K562 treated with DMSO at 1 percent for 48 hours (cell line): ENCODE measurements around the gene PSMB1. TPM values are rescaled to one million over a fixed set of nuclear protein-coding genes. Genes with fewer than 3 reads are reported as not detected.

Experiments
- total RNA-seq: library from RNA; unstranded; fragments of 300-600 nt; gene quantifications from 2 replicates; pipeline ENCODE4 v1.2.3, GENCODE V29; 2022; ENCODE audit warnings: low replicate concordance; ENCODE audit errors: extremely low read depth

The PSMB1 gene
- not detected in 2 replicates for total RNA-seq

DNA sequence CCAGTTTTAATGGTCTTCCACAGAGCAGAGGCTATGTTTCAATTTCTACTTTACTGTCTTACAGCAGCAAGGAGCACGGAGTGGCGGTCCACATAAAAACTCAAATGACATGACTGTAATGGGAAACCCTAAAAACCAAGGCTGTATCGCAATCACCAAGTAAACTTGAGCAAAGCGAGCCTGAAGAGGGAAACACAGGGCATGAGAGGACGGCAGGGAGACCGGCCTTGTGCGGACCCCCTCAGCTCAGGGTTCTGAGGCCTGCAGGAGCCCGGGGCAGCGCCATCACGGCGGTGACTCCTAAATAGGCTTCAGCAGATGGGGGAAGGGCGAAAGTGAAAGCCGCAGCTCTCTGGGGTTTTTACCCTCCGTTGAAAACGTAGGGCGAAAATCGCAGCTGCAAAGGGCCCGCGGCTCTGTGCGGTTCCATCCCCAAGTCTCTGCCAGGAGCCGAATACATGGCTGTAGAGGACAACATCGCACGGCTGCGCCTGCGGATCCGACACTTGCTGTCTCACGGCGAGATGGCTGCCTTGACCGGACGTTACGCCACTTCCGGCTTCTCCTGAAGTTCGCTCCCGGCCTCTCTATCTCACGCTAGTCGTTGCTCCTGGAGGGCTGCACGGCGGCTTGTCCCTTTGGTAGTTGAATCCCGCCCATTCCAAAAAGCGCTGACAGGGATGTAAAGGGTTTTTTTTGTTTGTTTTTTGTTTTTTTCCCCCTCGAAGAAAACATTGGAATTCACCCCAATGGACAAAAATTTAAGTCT, at the start of gene PSMB1:
TSS of gene PSMB1 (minus strand) at position 543 of the 769 bp plus-strand sequence. CDS start at position 478, 65 bp downstream.

DNA sequence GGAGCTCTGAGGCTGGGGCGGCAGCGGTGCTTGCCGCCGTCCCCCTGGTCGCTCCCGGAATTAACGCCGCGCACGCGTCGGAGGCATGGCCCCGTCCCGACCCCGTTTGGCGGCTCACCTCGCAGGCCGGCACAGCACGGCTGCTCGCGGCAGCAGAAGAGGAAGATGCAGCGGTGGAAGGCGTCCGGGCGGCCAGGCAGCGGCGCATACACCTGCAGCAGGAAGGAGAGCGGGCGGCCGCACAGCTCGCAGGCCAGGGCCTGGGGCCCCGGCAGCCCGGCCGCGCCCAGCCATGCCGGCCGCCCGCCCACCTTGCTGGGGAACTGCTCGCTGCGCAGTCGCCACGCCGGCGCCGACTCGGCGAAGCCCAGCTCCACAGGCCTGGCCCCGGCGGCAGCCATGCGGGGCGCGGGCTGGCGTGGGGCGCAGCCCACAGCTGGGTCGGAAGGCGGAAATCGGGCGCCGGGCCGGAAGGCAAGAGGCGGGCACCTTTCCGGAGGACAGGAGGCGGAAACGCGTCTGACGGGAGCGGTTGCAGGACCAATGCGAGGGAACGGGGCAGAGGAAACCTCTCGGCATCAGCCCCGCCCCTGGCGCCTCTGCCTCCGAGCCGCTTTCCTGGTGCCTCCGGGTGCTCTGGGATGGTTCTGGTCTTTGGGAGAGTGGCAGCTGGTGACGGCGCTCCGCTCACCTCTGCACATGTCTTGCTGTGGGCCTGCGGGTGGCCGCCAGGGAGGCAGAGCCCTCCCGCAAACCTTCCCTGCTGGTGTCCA, 31.3 kb upstream of the PSMB1 start, which contains the start of gene PDCD2:
TSS of gene PDCD2 (minus strand) at position 457 of the 773 bp plus-strand sequence. CDS start at position 401, 56 bp downstream.

DNA sequence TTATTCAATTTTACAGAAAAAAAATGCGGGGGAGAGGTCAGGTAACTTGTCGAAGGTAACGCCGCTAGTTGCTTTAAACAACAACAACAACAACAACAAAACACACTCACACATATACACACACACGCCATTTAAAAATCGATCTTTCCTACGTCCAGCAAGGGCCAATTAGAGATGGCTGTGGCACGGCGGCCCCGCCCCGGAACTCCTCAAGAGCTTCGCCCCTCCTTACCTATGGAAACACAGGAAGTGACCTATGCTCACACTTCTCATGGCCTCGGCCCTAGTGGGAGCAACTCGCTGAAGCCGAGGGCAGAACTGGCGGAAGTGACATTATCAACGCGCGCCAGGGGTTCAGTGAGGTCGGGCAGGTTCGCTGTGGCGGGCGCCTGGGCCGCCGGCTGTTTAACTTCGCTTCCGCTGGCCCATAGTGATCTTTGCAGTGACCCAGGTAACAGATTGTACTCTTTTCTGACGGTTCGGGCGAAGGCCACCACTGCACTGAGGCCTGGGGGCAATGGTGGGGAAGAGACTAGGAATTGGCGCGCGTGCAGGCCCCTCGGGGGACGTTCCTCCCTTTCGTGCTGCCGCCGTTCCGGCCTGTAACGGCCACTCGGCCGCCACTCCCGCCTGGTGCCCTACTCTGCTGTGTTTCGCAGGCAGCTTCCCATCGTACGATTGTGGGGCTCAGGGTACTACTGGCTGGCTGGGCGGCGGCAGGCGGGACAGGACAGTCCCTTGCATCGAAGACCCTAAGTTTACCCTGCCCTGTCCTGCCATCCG, 1.1 kb upstream of the PSMB1 start, which contains the start of gene TBP:
TSS of gene TBP (plus strand) at position 357 of the 783 bp plus-strand sequence. CDS start 2,661 bp downstream, outside the sequence.

Other genes starting within 250 kb of the PSMB1 start
- gene FAM120B, start 246.5 kb downstream of the PSMB1 start, total RNA-seq: not detected in 2 replicates
- gene TBP, start 1.1 kb upstream of the PSMB1 start, total RNA-seq: not detected in 2 replicates
- gene PDCD2, start 31.3 kb upstream of the PSMB1 start, total RNA-seq: not detected in 2 replicates